NCI-H1694 (cell line): ENCODE data around the gene PLGRKT.
"Not testable (repeated sequence)": the region's sequence is repeated elsewhere in the genome, so short reads cannot be mapped to it uniquely, and the experiment has no call there.

Source experiments
- DNase-seq: peaks from one replicate; lab custom pipeline; 2025; lab: John Stamatoyannopoulos, UW

The PLGRKT gene

GRCh38 chr9:5429873-5430564 lies 7.7 kb downstream of the PLGRKT start:
- DNase-seq, result no peak

- DNase-seq, result no peak
Measured at GRCh38 chr9:5428794-5429528, 8.8 kb downstream of the PLGRKT start.

- no peak for DNase-seq
Measured at GRCh38 chr9:5428172-5428571, 9.6 kb downstream of the PLGRKT start.

GRCh38 chr9:5427005-5427404 lies 10.7 kb downstream of the PLGRKT start:
- no peak for DNase-seq

- no peak for DNase-seq
Measured at GRCh38 chr9:5425006-5425628, 12.6 kb downstream of the PLGRKT start.

DNA sequence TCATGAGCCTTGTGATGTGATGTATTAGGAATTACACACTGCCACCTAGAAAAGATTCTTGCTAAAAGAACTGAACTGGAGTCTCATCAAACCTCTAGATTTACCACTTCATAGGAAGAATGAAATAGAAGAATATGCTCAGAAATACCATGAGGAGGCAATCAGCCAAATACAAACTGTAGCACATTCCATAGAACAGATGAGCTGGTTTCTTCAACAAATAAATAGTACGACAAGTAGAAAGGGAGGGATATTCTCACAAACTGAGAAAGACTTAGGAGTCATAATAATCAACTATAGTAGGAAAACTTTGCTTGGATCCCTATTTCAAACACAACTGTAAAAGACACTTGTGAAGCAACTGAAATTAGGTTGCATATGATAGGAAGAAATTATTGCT lies 15.4 kb downstream of the PLGRKT start:
- DNase-seq, result no peak

GRCh38 chr9:5421163-5421562 lies 16.6 kb downstream of the PLGRKT start:
- DNase-seq, result no peak

- DNase-seq, result no peak
Measured at GRCh38 chr9:5419987-5420386, 17.7 kb downstream of the PLGRKT start.

- DNase-seq, result no peak
Measured at GRCh38 chr9:5418481-5418880, 19.2 kb downstream of the PLGRKT start.

- DNase-seq, result no peak
Measured at GRCh38 chr9:5416953-5417352, 20.8 kb downstream of the PLGRKT start.

DNA sequence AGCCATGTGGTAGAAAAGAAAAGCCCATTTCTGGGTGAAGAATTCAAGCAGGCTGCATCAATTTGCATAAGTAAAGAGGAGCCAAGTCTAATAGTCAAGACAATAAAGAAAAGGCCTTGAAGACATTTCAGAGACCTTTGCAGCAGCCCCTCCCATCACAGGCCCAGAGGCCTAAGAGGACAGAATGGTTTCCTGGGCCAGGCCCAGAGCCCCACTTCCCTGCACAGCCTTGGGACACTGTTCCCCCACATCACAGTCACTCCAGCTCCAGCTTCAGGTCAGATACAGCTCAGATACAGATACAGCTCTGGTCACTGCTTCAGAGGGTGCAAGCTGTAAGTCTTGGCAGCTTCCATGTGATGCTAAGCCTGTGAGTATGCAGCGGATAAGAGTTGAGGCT lies 29.1 kb downstream of the PLGRKT start:
- DNase-seq, result no peak

DNA sequence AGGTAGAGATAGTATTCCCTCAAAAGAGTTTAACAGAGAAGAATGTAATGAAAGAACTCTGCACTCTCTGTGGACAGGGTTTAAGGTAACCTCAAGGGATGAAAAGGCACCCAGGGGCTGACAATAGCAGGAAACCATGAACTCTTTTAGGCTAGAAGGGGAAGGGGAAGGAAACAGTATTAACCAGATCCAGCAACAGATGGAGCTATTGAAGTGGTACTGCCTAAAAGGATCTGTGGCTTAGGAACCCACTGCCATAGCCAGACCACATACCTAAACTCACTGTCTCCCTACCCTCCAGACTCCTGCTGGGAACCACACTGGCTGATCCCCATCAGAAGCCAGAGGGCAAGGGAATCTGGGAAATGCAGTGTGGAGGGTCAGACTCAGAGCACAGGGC lies 35.5 kb downstream of the PLGRKT start:
- no peak for DNase-seq

DNA sequence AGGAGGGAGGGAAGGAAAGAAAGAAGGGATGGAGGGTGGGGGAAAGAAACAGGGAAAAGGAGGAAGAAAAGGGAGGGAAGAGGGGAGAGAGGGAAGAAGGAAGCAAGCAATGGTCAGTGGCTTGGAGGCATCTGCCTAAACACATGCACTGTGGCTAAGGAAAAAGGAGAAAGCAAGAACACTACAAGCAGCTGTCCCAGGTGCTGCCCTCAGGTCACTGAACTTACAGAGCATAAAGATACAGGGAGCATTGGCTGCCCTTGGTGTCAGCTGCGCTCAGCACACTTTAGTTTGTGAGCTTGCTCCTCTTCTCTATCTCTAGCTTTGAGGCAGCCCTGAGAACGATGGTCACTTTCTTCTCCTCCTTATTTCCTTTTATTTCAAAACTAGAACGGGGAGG lies 40.2 kb downstream of the PLGRKT start:
- DNase-seq, result not testable (repeated sequence)

- no peak for DNase-seq
Measured at GRCh38 chr9:5395428-5395827, 42.3 kb downstream of the PLGRKT start.

- DNase-seq, result not testable (repeated sequence)
Measured at GRCh38 chr9:5393976-5394375, 43.7 kb downstream of the PLGRKT start.

GRCh38 chr9:5393497-5393896 lies 44.2 kb downstream of the PLGRKT start:
- no peak for DNase-seq

DNA sequence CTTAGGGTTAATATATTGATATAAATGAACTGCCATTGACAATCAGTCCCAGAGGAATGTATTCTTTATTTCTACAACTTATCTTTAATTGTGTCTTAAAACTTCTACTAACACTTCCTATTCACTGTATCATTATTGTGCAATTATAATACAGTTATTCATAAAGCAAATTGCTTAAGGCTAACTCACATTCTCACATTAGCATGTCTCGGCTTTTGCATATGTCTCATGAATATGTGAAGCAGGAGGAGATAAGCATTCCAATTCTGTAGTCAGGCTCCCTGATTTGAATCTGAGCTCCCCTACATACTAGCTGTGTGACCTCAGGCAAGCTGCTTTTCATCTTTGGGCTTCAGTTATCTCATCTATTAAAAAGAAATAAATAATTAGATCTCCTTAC lies 45.4 kb downstream of the PLGRKT start:
- no peak for DNase-seq

GRCh38 chr9:5389109-5389732 lies 48.5 kb downstream of the PLGRKT start:
- DNase-seq, result no peak

DNA sequence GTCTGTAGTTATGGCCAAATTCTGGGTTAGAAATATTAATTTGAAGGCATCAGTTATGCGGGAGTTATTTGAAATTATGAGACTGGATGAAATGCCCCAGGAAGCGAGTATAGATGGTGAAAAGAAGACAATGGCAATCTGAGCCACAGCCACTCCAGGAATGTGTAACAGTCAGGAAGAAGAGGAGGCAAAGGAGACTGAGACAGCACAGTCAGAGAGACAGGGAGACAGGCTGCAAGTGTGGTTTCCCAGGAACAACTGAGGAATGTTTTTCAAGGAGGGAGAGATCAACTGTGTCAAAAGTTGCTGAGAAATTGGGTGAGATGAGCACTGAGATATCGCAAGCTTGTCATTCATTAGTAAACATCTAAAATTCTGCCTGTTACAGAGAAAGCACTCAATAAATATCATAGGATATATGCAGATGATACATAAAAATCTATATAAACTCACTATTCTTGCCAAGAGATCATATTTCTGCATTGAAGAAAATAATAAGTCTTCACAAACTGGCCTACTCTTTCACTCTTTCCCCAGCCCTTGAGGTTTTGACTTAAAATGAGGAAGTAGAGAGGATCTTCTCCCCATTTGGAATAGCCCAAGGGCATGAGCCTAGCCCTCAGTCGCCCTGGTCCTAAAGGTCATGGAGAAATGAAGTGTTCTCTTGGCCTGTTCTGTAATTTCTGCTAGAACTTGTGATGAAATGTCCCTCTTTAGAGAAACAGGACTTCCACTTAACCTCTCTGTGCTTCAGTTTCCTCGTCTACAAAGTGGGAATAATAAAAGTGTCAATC lies 49.5 kb downstream of the PLGRKT start:
- no peak for DNase-seq

DNA sequence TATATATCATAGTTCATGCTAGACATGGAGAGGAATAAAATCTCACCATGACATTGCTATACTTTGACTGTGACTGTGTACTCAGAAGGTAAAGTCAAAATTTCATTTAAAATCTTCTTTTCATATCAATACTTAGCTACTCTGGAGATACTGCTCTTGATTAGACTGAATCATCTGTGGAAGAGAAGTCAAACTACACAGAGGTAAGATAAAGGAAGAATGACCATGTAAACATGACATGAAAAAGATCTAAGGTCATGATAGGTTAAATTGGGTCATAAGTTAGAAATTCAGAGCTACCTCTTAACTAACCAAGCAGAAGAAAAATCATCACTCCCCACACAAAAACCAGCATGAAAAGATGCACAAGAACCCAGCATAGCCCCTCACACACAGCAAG lies 53.3 kb downstream of the PLGRKT start:
- no peak for DNase-seq

GRCh38 chr9:5382479-5382878 lies 55.2 kb downstream of the PLGRKT start:
- no peak for DNase-seq
